ENCODE data around the gene NDUFS3.

DNA sequence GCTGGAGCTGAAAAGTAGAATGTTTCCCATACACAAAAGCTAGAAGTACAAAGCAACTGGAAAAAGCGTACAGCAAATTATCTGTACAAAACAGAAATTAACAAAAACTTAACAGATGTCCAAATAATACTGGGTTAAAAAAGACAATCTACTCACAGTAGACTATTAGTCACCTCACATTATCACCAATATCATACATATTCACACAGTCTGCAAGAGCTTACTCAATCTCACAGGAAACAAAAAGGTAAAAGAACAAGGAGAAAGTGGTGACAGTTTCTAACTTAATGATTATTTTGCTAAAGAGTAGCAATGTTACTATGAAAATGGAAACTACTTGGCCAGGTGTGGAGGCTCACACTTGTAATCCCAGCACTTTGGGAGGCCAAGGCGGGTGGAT is 37.8 kb upstream of the NDUFS3 start:
- TF ChIP-seq, protein P1, sequence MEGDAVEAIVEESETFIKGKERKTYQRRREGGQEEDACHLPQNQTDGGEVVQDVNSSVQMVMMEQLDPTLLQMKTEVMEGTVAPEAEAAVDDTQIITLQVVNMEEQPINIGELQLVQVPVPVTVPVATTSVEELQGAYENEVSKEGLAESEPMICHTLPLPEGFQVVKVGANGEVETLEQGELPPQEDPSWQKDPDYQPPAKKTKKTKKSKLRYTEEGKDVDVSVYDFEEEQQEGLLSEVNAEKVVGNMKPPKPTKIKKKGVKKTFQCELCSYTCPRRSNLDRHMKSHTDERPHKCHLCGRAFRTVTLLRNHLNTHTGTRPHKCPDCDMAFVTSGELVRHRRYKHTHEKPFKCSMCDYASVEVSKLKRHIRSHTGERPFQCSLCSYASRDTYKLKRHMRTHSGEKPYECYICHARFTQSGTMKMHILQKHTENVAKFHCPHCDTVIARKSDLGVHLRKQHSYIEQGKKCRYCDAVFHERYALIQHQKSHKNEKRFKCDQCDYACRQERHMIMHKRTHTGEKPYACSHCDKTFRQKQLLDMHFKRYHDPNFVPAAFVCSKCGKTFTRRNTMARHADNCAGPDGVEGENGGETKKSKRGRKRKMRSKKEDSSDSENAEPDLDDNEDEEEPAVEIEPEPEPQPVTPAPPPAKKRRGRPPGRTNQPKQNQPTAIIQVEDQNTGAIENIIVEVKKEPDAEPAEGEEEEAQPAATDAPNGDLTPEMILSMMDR (conservative IDR thresholded peaks at IDR 0.05) = no peak
- TF ChIP-seq ZFX (IDR thresholded peaks at IDR 0.05) = no peak

Measured in C4-2B (cell line).